Measurements from ENCODE around the gene FBXW7. TPM values are rescaled to one million over a fixed set of nuclear protein-coding genes. Genes with fewer than 3 reads are reported as not detected.

FBXW7 gene
- polyA plus RNA-seq, 1 of the 3 experiments (the other 2 are of a cell fraction) = 7.7 TPM

GRCh38 chr4:152279234-152279566, 256.7 kb downstream of the FBXW7 start:
- Histone ChIP-seq H3K36me3 (replicated peaks in 1 of 2; ENCODE audit: control insufficient read depth in 1 of 2, insufficient read depth in 2 of 2, low read length in 1 of 2) (no peaks in the 10 kb centered on the region), H3K27me3 (ENCODE audit: insufficient read depth) (no peaks in the 10 kb centered on the region; the same call in 1 of the 2 replicates), H3K9me2 (no peaks in the 10 kb centered on the region), H4K20me1 (ENCODE audit: insufficient read depth) (no peaks in the 10 kb centered on the region), H3K27ac (ENCODE audit: low read depth in 2 of 2, low read length in 1 of 2) (no peak overlapping the region), H3K4me2 (no peak overlapping the region), H3K79me2 (ENCODE audit: insufficient read depth) (no peaks in the 10 kb centered on the region), H3K4me3 (ENCODE audit: low read depth in 2 of 2, low read length in 1 of 2) (no peak overlapping the region), H3K4me1 (ENCODE audit: control insufficient read depth in 1 of 2, insufficient read depth in 2 of 2, low read depth in 1 of 2, low read length in 1 of 2) (peaks cover 0 to 20% of the 10 kb centered on the region in 2 experiments; a peak in 1 of 4 replicates), H2AFZ (ENCODE audit: low read depth) (no peak overlapping the region), H3K9ac (no peak overlapping the region), H3F3A (replicated peaks; ENCODE audit: insufficient read depth) (no peaks in the 10 kb centered on the region), H3K9me3 (no peaks in the 10 kb centered on the region)
- TF ChIP-seq CHD2 (IDR thresholded peaks at IDR 0.05; ENCODE audit: low read length, partially characterized antibody) (no peak), USF2 (IDR thresholded peaks at IDR 0.05; ENCODE audit: borderline replicate concordance, low read depth, low read length) (no peak), IRF3 (IDR thresholded peaks at IDR 0.05; ENCODE audit: low read depth, low read length) (no peak), SIN3A (IDR thresholded peaks at IDR 0.05; ENCODE audit: borderline replicate concordance, low read depth, low read length) (no peak), MXI1 (IDR thresholded peaks at IDR 0.05; ENCODE audit: low read depth, low read length) (no peak), USF1 (IDR thresholded peaks at IDR 0.05; ENCODE audit: borderline replicate concordance, low read depth) (no peak), MAX (IDR thresholded peaks at IDR 0.05; ENCODE audit: low read depth) (no peak), GABPA (IDR thresholded peaks at IDR 0.05; ENCODE audit: low read depth) (no peak), EP300 (IDR thresholded peaks at IDR 0.05; ENCODE audit: borderline replicate concordance in 1 of 2, low read depth in 1 of 2, low read length in 1 of 2) (no peak), FOXJ3 (CRISPR knock-in tag; IDR thresholded peaks at IDR 0.05) (no peak), REST (IDR thresholded peaks at IDR 0.05; ENCODE audit: low read depth, low read length) (no peak), TCF12 (IDR thresholded peaks at IDR 0.05) (no peak), ELF1 (IDR thresholded peaks at IDR 0.05) (no peak), TEAD4 (IDR thresholded peaks at IDR 0.05; ENCODE audit: borderline replicate concordance, insufficient read depth) (no peak), SMC3 (IDR thresholded peaks at IDR 0.05; ENCODE audit: low read depth, low read length) (no peak)
- CTCF ChIA-PET = interaction anchor here (0.9 to 1.2 kb wide), 4 partner anchors 9 to 32 kb away, joined by 3 to 4 read pairs (median 3); no protein-coding TSS in a partner anchor
- no peak for DNase-seq
- POLR2A ChIA-PET = no interaction called here
- WGBS (ENCODE audit: low lambda C conversion rate) = 56% methylated on average over 4 of the region's 8 CpGs
